GM19324 (cell line): Measurements from ENCODE around the gene MYOZ3.

ENCODE experiments used
- ATAC-seq: cut with Tn5 transposase; IDR thresholded peaks from one replicate; pipeline ENCODE4 v1.9.1; 2021; ENCODE audit warnings: mild to moderate bottlenecking, moderate library complexity; ENCODE audit not compliant: unreplicated experiment, low FRiP score

The MYOZ3 gene

GRCh38 chr5:150655221-150655620 lies 5.8 kb upstream of the MYOZ3 start:
- ATAC-seq, result no peak

DNA sequence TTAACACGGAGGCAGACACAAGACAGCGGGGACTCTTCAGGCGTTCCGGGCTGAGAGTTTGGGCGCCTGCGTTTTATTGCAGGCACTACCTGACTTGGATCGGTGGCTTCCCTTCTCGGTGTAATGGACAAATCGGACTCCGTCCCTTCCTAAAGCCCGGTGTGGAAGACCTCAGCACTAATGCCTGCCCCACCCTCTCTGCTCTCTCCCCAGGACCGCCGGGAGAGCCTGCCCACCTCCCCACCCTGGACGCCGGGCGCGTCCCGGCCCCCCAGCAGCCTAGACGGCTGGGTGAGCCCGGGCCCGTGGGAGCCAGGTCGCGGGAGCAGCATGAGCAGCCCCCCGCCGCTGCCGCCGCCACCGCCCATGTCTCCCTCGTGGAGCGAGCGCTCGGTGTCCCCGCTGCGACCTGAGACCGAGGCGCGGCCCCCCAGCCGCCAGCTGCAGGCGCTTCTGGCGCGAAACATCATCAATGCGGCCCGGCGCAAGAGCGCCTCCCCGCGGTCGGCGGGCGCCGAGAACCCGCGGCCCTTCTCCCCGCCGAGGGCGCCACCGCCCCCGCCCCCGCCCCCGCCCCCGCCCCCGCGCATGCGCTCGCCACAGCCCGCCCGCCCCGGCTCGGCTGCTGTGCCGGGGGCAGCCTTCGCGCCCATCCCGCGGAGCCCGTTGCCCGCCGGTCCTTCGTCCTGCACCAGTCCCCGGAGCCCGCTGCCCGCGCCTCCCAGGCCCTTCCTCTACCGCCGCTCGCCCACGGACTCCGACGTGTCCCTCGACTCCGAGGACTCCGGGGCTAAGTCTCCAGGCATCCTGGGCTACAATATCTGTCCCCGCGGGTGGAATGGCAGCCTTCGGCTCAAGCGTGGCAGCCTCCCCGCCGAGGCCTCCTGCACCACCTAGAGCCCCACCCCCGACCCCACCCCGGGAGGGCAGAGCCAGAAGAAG lies 4.6 kb upstream of the MYOZ3 start:
- no peak for ATAC-seq

GRCh38 chr5:150658121-150658520 lies 2.9 kb upstream of the MYOZ3 start:
- no peak for ATAC-seq

- ATAC-seq, result no peak
These were observed 2.3 kb upstream of the MYOZ3 start for GRCh38 chr5:150658699-150659265.

DNA sequence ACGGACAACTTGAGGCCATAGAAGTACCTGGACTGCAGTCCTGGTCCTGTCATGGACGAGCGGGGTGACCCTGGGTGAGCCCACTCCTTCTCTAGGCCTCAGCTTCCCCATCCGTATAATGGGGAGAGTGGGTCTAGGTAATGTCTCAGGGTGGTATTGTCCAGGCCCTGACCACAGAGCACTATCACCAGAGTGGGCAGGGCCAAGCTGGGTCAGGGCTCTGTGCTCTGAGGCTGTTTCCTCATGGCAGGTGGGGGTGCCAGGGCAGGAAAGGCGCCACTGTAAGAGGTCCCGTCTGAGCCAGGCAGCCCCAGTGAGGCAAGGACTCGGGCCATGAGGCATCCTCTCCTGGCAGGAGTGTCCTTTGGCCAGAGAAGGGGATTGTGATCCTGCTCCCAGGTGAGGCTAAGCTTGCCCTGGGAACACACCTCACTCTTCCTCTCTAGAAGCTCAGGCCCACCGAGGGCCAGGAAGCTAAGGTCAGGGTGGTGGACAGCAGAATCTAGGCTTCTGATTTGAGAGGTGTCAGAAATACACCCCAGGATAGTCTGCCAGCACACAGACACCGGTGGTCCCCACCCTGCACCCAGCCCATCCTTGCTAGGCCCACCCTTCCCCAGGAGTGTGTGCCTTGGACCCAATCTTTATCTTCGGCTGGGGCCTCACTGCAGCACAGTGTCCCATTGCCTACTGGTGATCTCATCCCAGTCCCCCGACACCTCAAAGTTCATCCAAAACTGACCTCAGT lies 1.5 kb upstream of the MYOZ3 start:
- ATAC-seq, result no peak

- no peak for ATAC-seq
These were observed 781 bp upstream of the MYOZ3 start for GRCh38 chr5:150660108-150660831.

GRCh38 chr5:150661821-150662596 lies 958 bp downstream of the MYOZ3 start:
- no peak for ATAC-seq

DNA sequence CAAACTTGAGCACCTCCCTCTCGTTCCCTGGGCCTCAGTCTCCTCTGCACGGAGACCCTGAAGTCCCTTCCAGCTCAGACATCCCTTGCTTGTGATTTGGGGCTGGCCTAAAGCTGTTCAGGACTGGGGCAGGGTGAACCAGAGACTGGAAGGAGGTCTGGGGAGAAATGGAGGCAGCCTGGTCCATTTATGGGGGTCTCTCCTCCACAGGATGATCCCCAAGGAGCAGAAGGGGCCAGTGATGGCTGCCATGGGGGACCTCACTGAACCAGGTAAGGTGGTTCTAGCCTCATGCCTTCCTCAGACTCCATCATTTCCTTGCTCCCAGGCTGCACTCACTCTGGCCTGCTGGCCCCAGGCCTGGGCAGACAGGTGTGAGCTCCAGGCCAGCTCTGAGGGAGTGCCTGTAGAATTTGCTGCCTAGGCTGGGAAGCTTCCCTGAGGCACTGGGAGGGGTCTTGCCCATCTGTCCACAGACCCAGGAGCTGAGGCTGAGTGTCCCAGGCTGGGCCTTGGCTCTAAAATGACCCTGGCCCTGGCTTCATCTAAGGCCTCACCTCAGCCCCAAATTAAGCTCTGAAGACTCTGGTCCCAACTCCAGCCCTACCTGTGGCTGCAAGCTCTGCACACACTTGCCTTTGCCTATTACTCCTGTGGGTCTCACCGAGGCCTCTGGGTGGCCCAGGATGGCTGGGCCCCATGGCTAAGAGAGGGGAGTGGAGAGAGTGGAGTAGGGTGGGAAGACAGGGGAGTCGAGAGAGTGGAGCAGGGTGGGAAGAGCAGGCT lies 1.9 kb downstream of the MYOZ3 start:
- no peak for ATAC-seq

- no peak for ATAC-seq
These were observed 2.9 kb downstream of the MYOZ3 start for GRCh38 chr5:150663936-150664335.

DNA sequence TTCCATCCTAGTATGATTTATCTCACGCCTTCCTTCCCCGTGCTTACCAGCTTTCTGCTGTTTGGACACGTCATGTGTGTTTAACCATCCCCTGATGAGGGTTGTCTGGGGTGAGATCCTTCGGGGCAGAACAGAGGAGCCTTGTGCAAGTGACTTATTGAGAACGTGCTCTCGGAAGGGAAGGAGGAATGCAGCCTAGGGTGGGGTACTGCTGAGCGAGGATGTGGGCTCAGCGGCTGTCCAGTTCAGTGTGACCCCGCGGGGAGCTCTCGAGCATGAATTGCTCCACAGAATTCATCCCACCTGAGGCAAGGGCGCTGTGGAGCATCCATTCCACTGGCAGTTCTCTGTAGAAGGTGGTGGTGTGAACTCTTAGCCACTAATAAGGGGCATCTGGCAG lies 4.0 kb downstream of the MYOZ3 start:
- ATAC-seq, result no peak

DNA sequence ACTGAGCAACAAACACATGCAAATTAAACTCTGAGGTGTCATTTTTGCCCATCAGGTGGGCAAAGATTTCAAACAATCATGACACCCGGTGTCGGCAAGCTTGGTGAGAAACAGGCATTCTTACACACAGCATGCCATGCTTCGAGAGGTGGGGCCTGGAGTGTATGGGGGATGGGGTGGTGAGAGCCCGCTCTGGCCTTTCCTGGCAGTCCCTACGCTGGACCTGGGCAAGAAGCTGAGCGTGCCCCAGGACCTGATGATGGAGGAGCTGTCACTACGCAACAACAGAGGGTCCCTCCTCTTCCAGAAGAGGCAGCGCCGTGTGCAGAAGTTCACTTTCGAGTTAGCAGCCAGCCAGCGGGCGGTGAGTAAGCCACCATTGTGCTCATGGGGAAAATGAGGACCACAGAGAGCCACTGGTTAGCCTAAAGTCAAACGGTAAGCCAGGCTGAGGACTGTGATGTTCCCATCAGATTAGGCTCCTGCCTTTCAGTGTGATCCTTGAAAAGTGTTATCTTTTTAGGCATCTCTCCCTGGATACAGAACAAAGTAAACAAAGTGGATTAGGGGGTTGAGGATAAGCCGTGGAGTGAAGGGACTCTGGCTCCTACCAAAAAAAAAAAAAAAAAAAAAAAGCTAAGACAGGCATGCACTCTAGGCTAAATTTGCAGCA lies 9.4 kb downstream of the MYOZ3 start:
- no peak for ATAC-seq

DNA sequence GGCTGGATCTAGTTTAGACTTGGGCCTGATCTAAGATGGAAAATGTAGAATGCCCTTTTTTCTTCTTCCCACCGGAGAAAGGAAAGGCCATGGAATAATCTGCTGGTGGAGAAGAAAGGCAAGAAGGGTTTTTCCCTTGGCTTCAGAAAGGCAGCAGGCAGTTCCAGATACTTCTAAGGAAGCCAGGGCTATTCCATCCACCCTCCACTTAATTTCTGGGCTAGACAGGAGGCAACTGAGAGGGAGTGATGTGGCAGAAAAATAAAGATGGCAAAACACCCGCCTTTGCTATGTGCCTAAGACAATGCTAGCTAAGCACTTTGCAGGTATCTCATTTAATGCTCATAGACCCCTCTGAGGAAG lies 9.9 kb downstream of the MYOZ3 start:
- ATAC-seq, result no peak

DNA sequence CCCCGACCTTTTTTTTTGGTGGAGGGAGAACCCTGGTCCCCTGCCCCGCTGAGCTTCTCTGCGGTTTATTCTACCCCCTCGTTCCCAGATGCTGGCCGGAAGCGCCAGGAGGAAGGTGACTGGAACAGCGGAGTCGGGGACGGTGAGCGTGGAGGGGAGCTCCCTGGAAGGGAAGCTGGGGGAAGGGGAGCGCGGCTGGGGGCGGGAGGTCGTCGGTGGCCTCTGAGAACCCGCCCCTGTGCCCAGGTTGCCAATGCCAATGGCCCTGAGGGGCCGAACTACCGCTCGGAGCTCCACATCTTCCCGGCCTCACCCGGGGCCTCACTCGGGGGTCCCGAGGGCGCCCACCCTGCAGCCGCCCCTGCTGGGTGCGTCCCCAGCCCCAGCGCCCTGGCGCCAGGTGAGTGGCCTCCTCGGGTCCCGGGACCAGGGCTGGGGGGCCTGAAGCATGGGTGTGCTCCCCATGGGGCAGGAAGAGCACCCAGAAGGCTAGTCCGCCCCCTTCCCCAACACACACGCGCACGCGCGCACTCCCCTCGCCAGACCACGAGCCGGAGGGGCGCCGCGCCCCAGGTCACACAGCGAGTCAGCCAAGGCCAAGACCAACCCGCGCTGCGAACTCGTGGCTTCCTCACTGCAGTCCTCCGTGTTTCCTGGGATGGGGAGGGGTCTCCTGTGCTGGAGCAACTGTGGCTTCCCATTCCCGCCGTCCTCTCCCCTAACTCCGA lies 10.6 kb downstream of the MYOZ3 start:
- ATAC-seq, result no peak

GRCh38 chr5:150672237-150672883 lies 11.3 kb downstream of the MYOZ3 start:
- no peak for ATAC-seq

DNA sequence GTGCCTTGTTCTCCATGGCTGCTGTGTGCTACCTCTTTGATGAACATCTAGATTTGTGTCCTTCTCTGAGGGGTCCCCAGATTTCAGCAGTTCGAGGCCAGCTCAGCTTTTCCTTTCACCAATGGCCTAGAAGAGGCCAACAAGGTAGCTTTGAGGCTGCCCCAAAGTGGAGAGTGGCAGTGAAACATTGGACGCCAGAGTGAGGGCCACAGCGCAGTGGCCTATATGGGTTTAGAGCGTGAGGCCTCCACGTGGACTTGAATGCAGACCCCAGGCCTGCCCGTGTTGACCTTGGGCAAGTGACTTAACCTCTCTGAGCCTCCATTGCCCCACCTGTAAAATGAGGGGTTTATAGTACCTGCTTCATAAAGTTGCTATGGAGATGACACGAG lies 11.8 kb downstream of the MYOZ3 start:
- no peak for ATAC-seq

DNA sequence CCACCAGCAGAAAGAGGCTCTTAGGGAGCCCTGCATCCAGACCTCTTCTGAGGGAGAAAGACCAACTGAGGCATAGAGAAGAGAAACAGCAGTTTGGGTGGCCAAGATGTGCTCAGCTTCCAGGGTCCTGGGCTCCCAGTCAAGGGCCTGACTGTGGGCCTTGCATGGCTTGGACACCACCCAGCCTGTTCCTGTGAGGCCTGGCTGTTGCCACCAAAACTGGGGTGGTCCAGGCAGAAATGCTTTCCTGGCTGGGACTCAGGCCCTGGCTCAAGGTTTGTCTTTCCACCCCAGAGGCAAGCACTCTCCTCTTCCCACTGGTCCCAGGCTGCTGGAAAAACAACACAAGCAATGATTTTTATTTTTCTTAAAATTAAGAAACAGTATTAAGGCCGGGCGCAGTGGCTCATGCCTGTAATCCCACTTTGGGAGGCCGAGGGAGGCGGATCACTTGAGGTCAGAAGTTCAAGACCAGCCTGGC lies 13.3 kb downstream of the MYOZ3 start:
- no peak for ATAC-seq

- no peak for ATAC-seq
These were observed 14.0 kb downstream of the MYOZ3 start for GRCh38 chr5:150675069-150675468.
